D721Med (cell line): ENCODE data around the gene BTAF1.

ENCODE experiments used
- DNase-seq: peaks from one replicate; pipeline ENCODE4 v3.0.0; 2011; ENCODE audit warnings: low spot score; ENCODE audit not compliant: insufficient read length
- FAIRE-seq: peaks from 2 replicates; lab custom pipeline; 2011; peaks lifted over from hg19 to GRCh38; lab: Jason Lieb, UNC
- CTCF ChIP-seq: IDR thresholded peaks from 2 replicates; pipeline ENCODE4 v1.5.1; 2012; ENCODE audit warnings: mild to moderate bottlenecking, control low read depth; ENCODE audit not compliant: insufficient read depth; ENCODE audit errors: missing control alignments

The BTAF1 gene

GRCh38 chr10:91978585-91978984 is 55.0 kb downstream of the BTAF1 start:
- DNase-seq, result no peak
- no peak for FAIRE-seq
- no peak for TF ChIP-seq CTCF

GRCh38 chr10:91980319-91980718 is 56.7 kb downstream of the BTAF1 start:
- FAIRE-seq (peak; percentile 35), DNase-seq (no peak)
- no peak for TF ChIP-seq CTCF

GRCh38 chr10:91983416-91983815 is 59.8 kb downstream of the BTAF1 start:
- no peak for TF ChIP-seq CTCF
- FAIRE-seq (no peak), DNase-seq (no peak)

- peak; percentile 69 for FAIRE-seq
- TF ChIP-seq CTCF, result no peak
- DNase-seq, result no peak
These were observed 63.9 kb downstream of the BTAF1 start for GRCh38 chr10:91987397-91988037.

- FAIRE-seq (no peak), DNase-seq (no peak)
- TF ChIP-seq CTCF, result no peak
These were observed 68.5 kb downstream of the BTAF1 start for GRCh38 chr10:91992031-91992430.

- no peak for FAIRE-seq
- DNase-seq, result no peak
- no peak for TF ChIP-seq CTCF
These were observed 72.7 kb downstream of the BTAF1 start for GRCh38 chr10:91996266-91996665.

GRCh38 chr10:92001581-92001980 is 78.0 kb downstream of the BTAF1 start:
- no peak for TF ChIP-seq CTCF
- FAIRE-seq (no peak), DNase-seq (no peak)
